ENCODE results near the gene HHAT.
"Not testable (repeated sequence)": the region's sequence is repeated elsewhere in the genome, so short reads cannot be mapped to it uniquely, and the experiment has no call there.

Gene HHAT

DNA sequence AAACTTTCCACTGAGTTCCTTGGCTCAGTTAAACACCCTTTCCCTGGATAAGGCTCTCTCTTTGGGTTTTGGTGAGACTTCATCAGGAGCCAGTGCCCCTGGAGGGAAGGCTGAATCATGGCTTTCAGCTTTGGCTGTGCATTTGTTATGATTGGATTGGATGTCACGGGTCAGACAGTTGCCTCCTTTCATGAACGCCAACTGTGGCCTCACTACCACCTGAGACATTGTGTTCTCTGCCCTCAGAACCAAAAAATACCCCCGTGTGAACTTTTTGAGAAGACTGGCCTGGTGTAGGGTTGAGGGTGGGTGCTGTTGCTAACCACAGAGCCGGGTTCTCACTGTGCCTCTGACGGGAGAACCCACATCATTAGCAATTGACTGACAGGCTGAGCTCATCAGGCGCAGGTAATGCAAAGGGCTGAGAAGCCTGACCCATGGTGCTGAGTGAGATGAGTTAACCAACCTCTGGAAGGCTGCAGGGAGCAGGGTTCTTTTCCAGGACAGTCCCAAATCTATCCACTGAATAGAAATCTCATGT, 65.6 kb downstream of the HHAT start:
- H3K27ac ChIP-seq (ENCODE audit: low read depth, low read length, severe bottlenecking): no peak overlapping the region
- WGBS, 2 experiments (ENCODE audit: insufficient coverage in 2 of 2): 71 to 78% methylated on average over 4 of the region's 6 CpGs
- H3K4me3 ChIP-seq (ENCODE audit: extremely low read depth, insufficient read depth, low read length, poor library complexity, severe bottlenecking): no peak overlapping the region
- no peaks in the 10 kb centered on the region for H3K9me3 ChIP-seq (ENCODE audit: control insufficient read depth, low read length)
- H3K4me1 ChIP-seq (ENCODE audit: control insufficient read depth, insufficient read depth, low read length, poor library complexity, severe bottlenecking): peaks cover 8% of the 10 kb centered on the region
- no peaks in the 10 kb centered on the region for H3K36me3 ChIP-seq (ENCODE audit: control insufficient read depth, insufficient read depth, low read length)

DNA sequence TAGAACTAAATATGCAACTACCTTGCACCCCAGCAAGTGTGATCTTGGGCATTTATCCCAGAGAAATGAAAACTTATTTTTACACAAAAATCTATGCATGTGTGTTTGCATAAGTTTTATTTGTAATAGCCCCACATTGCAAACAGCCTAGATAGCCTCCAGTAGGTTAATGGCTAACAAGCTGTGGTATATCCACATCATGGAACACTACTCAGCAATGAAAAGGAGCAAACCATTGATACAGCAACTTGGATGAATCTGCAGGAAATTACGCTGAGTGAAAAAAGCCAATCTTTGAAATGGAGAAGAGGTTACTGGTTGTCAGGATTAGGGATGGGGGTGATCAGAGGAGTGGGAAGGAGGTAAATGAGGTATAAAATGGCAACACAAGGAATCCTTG, 67.8 kb downstream of the HHAT start:
- Histone ChIP-seq H3K36me3 (ENCODE audit: control insufficient read depth, insufficient read depth, low read length) (no peaks in the 10 kb centered on the region), H3K4me3 (ENCODE audit: extremely low read depth, insufficient read depth, low read length, poor library complexity, severe bottlenecking) (no peak overlapping the region), H3K9me3 (ENCODE audit: control insufficient read depth, low read length) (no peaks in the 10 kb centered on the region), H3K4me1 (ENCODE audit: control insufficient read depth, insufficient read depth, low read length, poor library complexity, severe bottlenecking) (peaks cover 8% of the 10 kb centered on the region), H3K27ac (ENCODE audit: low read depth, low read length, severe bottlenecking) (no peak overlapping the region)
- WGBS, 2 experiments (ENCODE audit: insufficient coverage in 2 of 2): 80 to 100% methylated on average over 1 of the region's 1 CpG

DNA sequence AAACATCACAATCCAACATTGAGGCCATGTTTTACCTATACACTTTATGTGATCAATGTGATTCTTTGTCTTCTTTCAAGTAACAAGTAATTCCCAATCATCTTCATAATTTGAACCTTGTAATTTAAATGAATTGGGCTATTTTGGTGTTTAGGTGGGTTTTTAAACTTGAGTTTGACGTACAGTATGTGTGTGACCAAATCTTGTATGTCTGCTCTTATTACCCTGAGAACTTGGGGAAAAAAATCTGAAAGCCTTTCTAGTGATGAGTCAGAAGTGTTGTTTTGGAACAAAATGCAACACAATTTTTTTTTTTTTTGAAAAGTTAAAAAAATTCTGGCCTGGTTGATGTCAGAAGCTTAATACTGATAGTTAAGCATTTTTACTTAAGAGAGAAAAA, 68.5 kb downstream of the HHAT start:
- no peak overlapping the region for H3K4me3 ChIP-seq (ENCODE audit: extremely low read depth, insufficient read depth, low read length, poor library complexity, severe bottlenecking)
- H3K9me3 ChIP-seq (ENCODE audit: control insufficient read depth, low read length): no peaks in the 10 kb centered on the region
- H3K36me3 ChIP-seq (ENCODE audit: control insufficient read depth, insufficient read depth, low read length): no peaks in the 10 kb centered on the region
- no peak overlapping the region for H3K27ac ChIP-seq (ENCODE audit: low read depth, low read length, severe bottlenecking)
- 100% methylated on average over 1 of the region's 1 CpG for WGBS, 2 experiments (ENCODE audit: insufficient coverage in 2 of 2)
- peaks cover 8% of the 10 kb centered on the region for H3K4me1 ChIP-seq (ENCODE audit: control insufficient read depth, insufficient read depth, low read length, poor library complexity, severe bottlenecking)

DNA sequence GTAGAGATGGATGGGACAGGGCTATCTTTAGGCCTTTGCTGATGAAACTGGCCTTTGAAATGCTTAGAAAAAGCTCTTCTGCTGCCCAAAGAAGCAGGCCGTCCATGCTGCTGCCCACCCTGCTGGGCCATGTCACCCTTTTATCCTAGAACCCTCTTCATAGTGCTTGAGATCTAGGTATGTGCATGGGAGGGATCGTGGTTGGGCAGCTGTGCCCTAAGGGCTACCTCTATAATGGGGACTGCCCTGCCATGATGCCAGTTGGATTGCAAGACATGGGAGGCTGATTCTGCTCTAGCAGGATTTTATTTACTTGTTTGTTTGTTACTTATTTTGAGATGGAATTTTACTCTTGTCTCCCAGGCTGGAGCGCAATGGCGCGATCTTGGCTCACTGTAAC, 69.0 kb downstream of the HHAT start:
- Histone ChIP-seq H3K4me1 (ENCODE audit: control insufficient read depth, insufficient read depth, low read length, poor library complexity, severe bottlenecking) (peaks cover 8% of the 10 kb centered on the region), H3K36me3 (ENCODE audit: control insufficient read depth, insufficient read depth, low read length) (no peaks in the 10 kb centered on the region), H3K4me3 (ENCODE audit: extremely low read depth, insufficient read depth, low read length, poor library complexity, severe bottlenecking) (no peak overlapping the region), H3K9me3 (ENCODE audit: control insufficient read depth, low read length) (no peaks in the 10 kb centered on the region), H3K27ac (ENCODE audit: low read depth, low read length, severe bottlenecking) (no peak overlapping the region)
- 100% methylated on average over 1 to 2 of the region's 5 CpGs for WGBS, 2 experiments (ENCODE audit: insufficient coverage in 2 of 2)

DNA sequence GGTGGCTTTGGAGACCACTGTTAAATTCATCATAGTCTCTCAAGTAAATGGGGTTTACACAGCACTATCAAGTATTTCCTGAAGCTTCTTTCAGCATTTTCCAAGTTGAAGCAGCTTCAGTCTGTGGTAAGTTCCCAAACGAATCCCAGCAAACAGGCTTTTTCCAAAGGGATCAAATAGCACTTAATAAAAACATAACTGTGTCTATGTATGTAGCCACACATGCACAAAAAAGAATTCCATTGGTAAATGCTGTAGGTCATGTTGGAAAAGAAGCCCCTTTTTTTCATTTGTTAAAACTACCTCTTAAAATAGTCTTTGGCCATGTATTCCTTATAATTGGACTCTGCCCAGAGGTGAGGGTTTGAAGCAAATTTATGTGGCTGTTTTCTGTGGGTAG, 69.8 kb downstream of the HHAT start:
- H3K4me1 ChIP-seq (ENCODE audit: control insufficient read depth, insufficient read depth, low read length, poor library complexity, severe bottlenecking): peaks cover 8% of the 10 kb centered on the region
- H3K27ac ChIP-seq (ENCODE audit: low read depth, low read length, severe bottlenecking): no peak overlapping the region
- H3K4me3 ChIP-seq (ENCODE audit: extremely low read depth, insufficient read depth, low read length, poor library complexity, severe bottlenecking): no peak overlapping the region
- no peaks in the 10 kb centered on the region for H3K9me3 ChIP-seq (ENCODE audit: control insufficient read depth, low read length)
- no CpG with 5 or more reads among the region's 1 CpG for WGBS, 2 experiments (ENCODE audit: insufficient coverage in 2 of 2)
- no peaks in the 10 kb centered on the region for H3K36me3 ChIP-seq (ENCODE audit: control insufficient read depth, insufficient read depth, low read length)

DNA sequence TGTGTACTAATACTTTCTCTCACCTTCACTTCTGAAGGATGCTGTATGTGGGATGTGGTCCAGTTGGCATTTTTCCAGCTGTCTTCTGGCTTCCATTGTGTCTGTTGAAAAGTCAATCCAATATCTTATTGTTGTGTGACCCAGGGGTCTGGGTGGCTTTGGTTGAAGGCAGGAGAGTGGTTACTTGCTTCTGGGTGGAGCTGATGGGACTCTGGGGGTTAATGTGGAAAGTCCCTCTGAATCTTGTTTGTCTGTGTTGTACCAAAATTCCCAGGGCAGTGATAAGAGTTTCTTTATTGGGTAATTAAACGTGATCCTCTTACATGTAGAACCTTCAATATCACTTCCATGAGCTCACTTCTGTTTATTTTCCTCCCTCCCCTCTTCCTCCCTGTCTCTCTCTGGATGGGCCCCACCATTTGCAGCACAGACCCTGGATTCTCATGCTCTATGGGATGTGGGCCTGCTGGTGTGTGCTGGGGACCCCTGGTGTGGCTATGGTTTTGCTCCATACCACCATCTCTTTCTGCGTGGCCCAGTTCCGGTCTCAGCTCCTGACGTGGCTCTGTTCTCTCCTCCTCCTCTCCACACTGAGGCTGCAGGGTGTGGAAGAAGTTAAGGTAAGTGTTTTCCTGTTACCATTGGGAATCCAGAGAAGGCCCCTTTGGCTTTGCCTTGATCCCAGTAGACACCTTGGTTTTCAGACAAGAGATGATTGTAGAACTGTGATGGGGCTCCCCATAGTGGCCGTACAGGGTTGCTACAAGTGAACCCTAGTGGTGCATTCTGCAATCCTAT, 71.5 kb downstream of the HHAT start:
- WGBS, 2 experiments (ENCODE audit: insufficient coverage in 2 of 2): 0 to 40% methylated on average over 1 to 2 of the region's 5 CpGs
- H3K27ac ChIP-seq (ENCODE audit: low read depth, low read length, severe bottlenecking): no peak overlapping the region
- H3K9me3 ChIP-seq (ENCODE audit: control insufficient read depth, low read length): no peaks in the 10 kb centered on the region
- H3K4me1 ChIP-seq (ENCODE audit: control insufficient read depth, insufficient read depth, low read length, poor library complexity, severe bottlenecking): no peaks in the 10 kb centered on the region
- H3K4me3 ChIP-seq (ENCODE audit: extremely low read depth, insufficient read depth, low read length, poor library complexity, severe bottlenecking): no peak overlapping the region
- no peaks in the 10 kb centered on the region for H3K36me3 ChIP-seq (ENCODE audit: control insufficient read depth, insufficient read depth, low read length)

DNA sequence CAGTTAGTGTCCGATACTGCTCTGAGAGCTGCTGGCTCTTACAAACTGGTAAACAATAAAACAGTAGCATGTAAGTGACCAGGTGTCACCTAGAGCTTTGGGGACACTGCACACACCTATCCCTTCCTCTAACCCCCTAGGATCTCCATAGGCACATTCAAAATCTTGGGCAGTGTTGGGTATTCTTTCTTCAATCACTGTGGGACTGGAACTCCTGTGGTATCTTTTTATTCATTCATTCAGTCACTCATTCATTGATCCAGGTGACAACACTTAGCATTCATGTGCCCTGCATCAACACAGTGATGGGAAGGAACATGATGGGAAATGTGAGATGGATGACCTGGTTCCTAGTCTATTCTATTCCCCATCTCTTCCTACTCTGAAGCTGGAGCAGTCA, 73.9 kb downstream of the HHAT start:
- Histone ChIP-seq H3K4me3 (ENCODE audit: extremely low read depth, insufficient read depth, low read length, poor library complexity, severe bottlenecking) (no peak overlapping the region), H3K4me1 (ENCODE audit: control insufficient read depth, insufficient read depth, low read length, poor library complexity, severe bottlenecking) (no peaks in the 10 kb centered on the region), H3K36me3 (ENCODE audit: control insufficient read depth, insufficient read depth, low read length) (no peaks in the 10 kb centered on the region), H3K9me3 (ENCODE audit: control insufficient read depth, low read length) (no peaks in the 10 kb centered on the region), H3K27ac (ENCODE audit: low read depth, low read length, severe bottlenecking) (no peak overlapping the region)
- 100% methylated on average over 1 of the region's 1 CpG for WGBS, 2 experiments (ENCODE audit: insufficient coverage in 2 of 2)

DNA sequence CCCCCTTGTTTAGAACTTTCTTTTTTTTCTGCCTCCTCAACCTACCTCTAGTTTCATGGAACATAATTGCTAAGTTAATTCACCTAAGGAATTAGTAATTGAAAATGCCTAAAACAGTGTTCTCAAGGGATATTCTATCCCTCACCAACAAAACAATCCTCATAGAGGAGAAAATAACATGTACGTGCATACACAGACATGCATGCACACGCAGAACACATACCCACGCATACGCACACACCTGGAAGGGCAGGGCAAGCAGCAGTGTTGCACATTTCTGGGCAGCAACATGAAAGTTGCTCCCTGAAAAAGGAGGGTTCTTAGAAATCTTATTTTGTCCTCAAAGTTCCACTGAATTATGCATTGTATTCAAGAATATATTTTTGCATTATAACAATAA, 76.6 kb downstream of the HHAT start:
- H3K4me3 ChIP-seq (ENCODE audit: extremely low read depth, insufficient read depth, low read length, poor library complexity, severe bottlenecking): no peak overlapping the region
- H3K36me3 ChIP-seq (ENCODE audit: control insufficient read depth, insufficient read depth, low read length): no peaks in the 10 kb centered on the region
- no peak overlapping the region for H3K27ac ChIP-seq (ENCODE audit: low read depth, low read length, severe bottlenecking)
- WGBS, 2 experiments (ENCODE audit: insufficient coverage in 2 of 2): 82 to 100% methylated on average over 3 of the region's 4 CpGs
- H3K4me1 ChIP-seq (ENCODE audit: control insufficient read depth, insufficient read depth, low read length, poor library complexity, severe bottlenecking): no peaks in the 10 kb centered on the region
- no peaks in the 10 kb centered on the region for H3K9me3 ChIP-seq (ENCODE audit: control insufficient read depth, low read length)

DNA sequence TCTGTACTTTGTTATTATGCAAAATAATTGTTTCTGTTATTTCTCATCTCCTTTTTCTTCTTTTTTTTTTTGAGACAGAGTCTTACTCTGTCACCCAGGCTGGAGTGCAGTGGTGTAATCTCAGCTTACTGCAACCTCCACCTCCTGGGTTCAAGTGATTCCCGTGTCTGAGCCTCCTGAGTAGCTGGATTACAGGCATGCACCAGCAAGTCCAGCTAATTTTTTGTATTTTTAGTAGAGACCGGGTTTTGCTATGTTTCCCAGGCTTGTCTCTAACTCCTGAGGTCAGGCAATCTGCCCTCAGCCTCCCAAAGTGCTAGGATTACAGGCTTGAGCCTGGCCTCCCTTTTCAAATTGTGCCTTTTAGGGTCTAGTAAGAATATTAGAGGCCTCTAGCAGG, 77.6 kb downstream of the HHAT start:
- 100% methylated on average over 1 of the region's 2 CpGs; no CpG with 5 or more reads in 1 of the 2 experiments for WGBS, 2 experiments (ENCODE audit: insufficient coverage in 2 of 2)

DNA sequence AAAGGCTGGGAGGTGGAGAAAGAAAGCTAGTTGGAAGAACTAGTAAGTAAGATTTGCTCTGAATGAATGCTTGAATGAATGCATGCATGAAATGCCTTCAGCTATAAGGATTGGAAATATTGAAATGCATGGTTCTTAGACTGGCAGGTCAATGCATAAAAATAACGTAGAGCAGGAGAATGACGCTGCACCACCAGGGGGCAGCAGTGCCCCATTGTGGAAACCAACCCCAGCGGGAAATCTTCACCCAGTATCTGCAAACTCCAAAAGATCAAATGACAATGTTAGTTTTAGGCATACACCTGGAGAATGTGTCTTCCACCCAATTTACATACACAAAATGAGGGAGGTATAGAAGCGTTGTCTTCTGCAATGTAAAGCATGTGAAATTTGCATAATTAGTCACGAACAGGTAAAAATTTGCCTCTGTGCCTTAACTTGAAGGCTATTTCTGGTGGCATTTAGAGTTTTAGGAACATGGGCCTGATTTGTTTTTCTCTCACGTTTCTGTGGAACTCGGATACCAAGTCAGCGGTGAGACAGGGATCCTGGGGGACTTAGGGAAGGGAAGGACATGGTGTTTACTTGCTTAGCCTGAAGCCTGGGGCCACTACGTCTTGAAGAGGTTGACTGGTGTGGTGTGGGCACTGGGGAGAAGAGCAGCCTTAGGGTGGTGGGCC, 78.6 kb downstream of the HHAT start:
- Histone ChIP-seq H3K4me1 (ENCODE audit: control insufficient read depth, insufficient read depth, low read length, poor library complexity, severe bottlenecking) (no peaks in the 10 kb centered on the region), H3K27ac (ENCODE audit: low read depth, low read length, severe bottlenecking) (no peak overlapping the region), H3K4me3 (ENCODE audit: extremely low read depth, insufficient read depth, low read length, poor library complexity, severe bottlenecking) (no peak overlapping the region), H3K9me3 (ENCODE audit: control insufficient read depth, low read length) (no peaks in the 10 kb centered on the region), H3K36me3 (ENCODE audit: control insufficient read depth, insufficient read depth, low read length) (no peaks in the 10 kb centered on the region)
- WGBS, 2 experiments (ENCODE audit: insufficient coverage in 2 of 2): 26 to 37% methylated on average over 5 to 7 of the region's 9 CpGs

More for the DNA sequence above, 77.6 kb downstream of the HHAT start:
- H3K4me3 ChIP-seq (ENCODE audit: extremely low read depth, insufficient read depth, low read length, poor library complexity, severe bottlenecking); H3K36me3 ChIP-seq (ENCODE audit: control insufficient read depth, insufficient read depth, low read length); H3K27ac ChIP-seq (ENCODE audit: low read depth, low read length, severe bottlenecking); H3K4me1 ChIP-seq (ENCODE audit: control insufficient read depth, insufficient read depth, low read length, poor library complexity, severe bottlenecking); H3K9me3 ChIP-seq (ENCODE audit: control insufficient read depth, low read length): not testable (repeated sequence)

DNA sequence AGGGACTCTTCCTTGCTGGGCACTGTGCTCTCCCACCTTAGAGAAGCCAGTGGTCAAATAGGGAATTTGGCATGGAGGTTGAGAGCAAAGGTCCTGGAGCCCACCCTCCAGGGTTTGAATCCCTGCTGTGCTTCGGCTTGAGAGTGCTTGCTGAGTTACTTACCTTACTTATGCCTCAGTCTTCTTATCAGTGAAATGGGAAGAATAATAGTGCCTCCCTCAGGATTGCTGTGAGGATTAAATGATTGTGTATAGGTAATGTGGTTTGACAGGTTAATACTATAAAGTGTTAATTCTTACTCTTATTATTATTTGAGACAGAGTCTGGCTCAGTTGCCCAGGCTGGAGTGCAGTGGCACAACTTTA, 79.2 kb downstream of the HHAT start:
- Histone ChIP-seq H3K9me3 (ENCODE audit: control insufficient read depth, low read length) (no peaks in the 10 kb centered on the region), H3K36me3 (ENCODE audit: control insufficient read depth, insufficient read depth, low read length) (no peaks in the 10 kb centered on the region), H3K27ac (ENCODE audit: low read depth, low read length, severe bottlenecking) (no peak overlapping the region), H3K4me3 (ENCODE audit: extremely low read depth, insufficient read depth, low read length, poor library complexity, severe bottlenecking) (no peak overlapping the region), H3K4me1 (ENCODE audit: control insufficient read depth, insufficient read depth, low read length, poor library complexity, severe bottlenecking) (no peaks in the 10 kb centered on the region)
- 67% methylated on average over 1 of the region's 1 CpG; no CpG with 5 or more reads in 1 of the 2 experiments for WGBS, 2 experiments (ENCODE audit: insufficient coverage in 2 of 2)
